Neural cell (in vitro differentiated cells): ENCODE measurements around the gene JPT2. TPM values are rescaled to one million over a fixed set of nuclear protein-coding genes. Genes with fewer than 3 reads are reported as not detected.

Experiments
- H2AFZ ChIP-seq: fragments of 200-600, 300-800 bp; sonication (generic), shearing (Covaris generic); 2 replicates; pipeline ENCODE4 v1.6.0; 2014; ENCODE audit warnings: low read depth, mild to moderate bottlenecking, antibody characterized with exemption, low read length, moderate library complexity
- H3F3A ChIP-seq: fragments of 200-600 bp; shearing (Covaris generic); 2 replicates; pipeline ENCODE4 v1.6.1; 2016; ENCODE audit warnings: mild to moderate bottlenecking, moderate library complexity, mixed read lengths, antibody characterized with exemption, low read length; ENCODE audit not compliant: insufficient read depth, poor library complexity, severe bottlenecking
- H3K27ac ChIP-seq: fragments of 200-600, 300-800 bp; sonication (generic), shearing (Covaris generic); 2 replicates; pipeline ENCODE4 v1.5.1; 2014; ENCODE audit warnings: mild to moderate bottlenecking, low read length, moderate library complexity
- H3K27me3 ChIP-seq: fragments of 300-800, 200-600 bp; sonication (generic), shearing (Covaris generic); 2 replicates; pipeline ENCODE4 v1.6.0; 2014; ENCODE audit warnings: mild to moderate bottlenecking, low read depth, low read length, moderate library complexity; ENCODE audit not compliant: insufficient read depth
- H3K36me3 ChIP-seq: fragments of 300-800, 200-600 bp; sonication (generic), shearing (Covaris generic); 2 replicates; pipeline ENCODE4 v1.5.1; 2014; ENCODE audit warnings: mild to moderate bottlenecking, antibody characterized with exemption, low read length, moderate library complexity; ENCODE audit not compliant: insufficient read depth
- H3K4me2 ChIP-seq: fragments of 300-800, 200-600 bp; sonication (generic), shearing (Covaris generic); 2 replicates; pipeline ENCODE4 v1.6.0; 2014; ENCODE audit warnings: mild to moderate bottlenecking, low read length
- H3K4me3 ChIP-seq: fragments of 300-800, 200-600 bp; sonication (generic), shearing (Covaris generic); 2 replicates; pipeline ENCODE4 v1.5.1; 2014; ENCODE audit warnings: mild to moderate bottlenecking, low read length, moderate library complexity
- H3K79me2 ChIP-seq: fragments of 200-600 bp; shearing (Covaris generic); replicated peaks from 2 replicates; pipeline ENCODE4 v1.6.0; 2014; ENCODE audit warnings: mild to moderate bottlenecking, low read length, moderate library complexity; ENCODE audit not compliant: insufficient read depth
- H3K9ac ChIP-seq: fragments of 300-800, 200-600 bp; sonication (generic), shearing (Covaris generic); 2 replicates; pipeline ENCODE4 v1.6.1; 2016; ENCODE audit warnings: mild to moderate bottlenecking, low read length, mixed read lengths
- H3K9me2 ChIP-seq: fragments of 200-600 bp; shearing (Covaris generic); 2 replicates; pipeline ENCODE4 v1.6.1; 2016; ENCODE audit warnings: mild to moderate bottlenecking, low read length, mixed read lengths; ENCODE audit not compliant: insufficient read depth
- H3K9me3 ChIP-seq: fragments of 200-600, 300-800 bp; sonication (generic), shearing (Covaris generic); 2 replicates; pipeline ENCODE4 v1.6.1; 2016; ENCODE audit warnings: mild to moderate bottlenecking, mixed run types, low read length, moderate library complexity, mixed read lengths
- H4K20me1 ChIP-seq: fragments of 200-600 bp; shearing (Covaris generic); 2 replicates; pipeline ENCODE4 v1.6.1; 2016; ENCODE audit warnings: mild to moderate bottlenecking, mixed run types; ENCODE audit not compliant: insufficient read depth
- EP300 ChIP-seq: fragments of 450-650 bp; conservative IDR thresholded peaks from 2 replicates; pipeline ENCODE4 v1.6.1; 2014; ENCODE audit warnings: antibody characterized with exemption, mild to moderate bottlenecking, moderate library complexity; ENCODE audit not compliant: poor library complexity, severe bottlenecking
- EZH2 ChIP-seq: fragments of 200-600, 300-800 bp; shearing (Covaris generic), sonication (generic); IDR thresholded peaks from 2 replicates; pipeline ENCODE4 v1.6.1; 2014; ENCODE audit warnings: antibody characterized with exemption, low read length, borderline replicate concordance, mild to moderate bottlenecking; ENCODE audit not compliant: insufficient read depth, poor library complexity, severe bottlenecking
- MXI1 ChIP-seq: fragments of 450-650 bp; conservative IDR thresholded peaks from 2 replicates; pipeline ENCODE4 v1.6.1; 2014; ENCODE audit warnings: antibody characterized with exemption, mild to moderate bottlenecking; ENCODE audit not compliant: poor library complexity, severe bottlenecking
- POLR2AphosphoS5 ChIP-seq: IDR thresholded peaks from 2 replicates; pipeline ENCODE4 v1.6.1; 2012
- RAD21 ChIP-seq: fragments of 450-650 bp; conservative IDR thresholded peaks from 2 replicates; pipeline ENCODE4 v1.6.1; 2014; ENCODE audit warnings: antibody characterized with exemption, mild to moderate bottlenecking, moderate library complexity
- SMC3 ChIP-seq: fragments of 450-650 bp; conservative IDR thresholded peaks from 2 replicates; pipeline ENCODE4 v1.6.1; 2014; ENCODE audit warnings: antibody characterized with exemption, mild to moderate bottlenecking, moderate library complexity; ENCODE audit not compliant: poor library complexity
- TAF1 ChIP-seq: IDR thresholded peaks from 2 replicates; pipeline ENCODE4 v1.6.1; 2012; ENCODE audit warnings: low read depth
- polyA plus RNA-seq: library from polyadenylated mRNA; depleted of rRNA; stranded (reverse); fragments of >200 nt; gene quantifications from 2 replicates; pipeline ENCODE4 v1.2.3, GENCODE V29; 2014
- TF ChIP-seq, protein P1 (sequence below): IDR thresholded peaks from 2 replicates; pipeline ENCODE4 v1.6.1; 2012; ENCODE audit warnings: borderline replicate concordance
- TF ChIP-seq, protein P2 (sequence below): fragments of 450-650 bp; IDR thresholded peaks from 2 replicates; pipeline ENCODE4 v1.5.1; 2014; ENCODE audit warnings: antibody characterized with exemption, mild to moderate bottlenecking, moderate library complexity; ENCODE audit not compliant: poor library complexity, severe bottlenecking

Gene JPT2
- polyA plus RNA-seq, 1 donor from 2014 or later, result 61.4 TPM

DNA sequence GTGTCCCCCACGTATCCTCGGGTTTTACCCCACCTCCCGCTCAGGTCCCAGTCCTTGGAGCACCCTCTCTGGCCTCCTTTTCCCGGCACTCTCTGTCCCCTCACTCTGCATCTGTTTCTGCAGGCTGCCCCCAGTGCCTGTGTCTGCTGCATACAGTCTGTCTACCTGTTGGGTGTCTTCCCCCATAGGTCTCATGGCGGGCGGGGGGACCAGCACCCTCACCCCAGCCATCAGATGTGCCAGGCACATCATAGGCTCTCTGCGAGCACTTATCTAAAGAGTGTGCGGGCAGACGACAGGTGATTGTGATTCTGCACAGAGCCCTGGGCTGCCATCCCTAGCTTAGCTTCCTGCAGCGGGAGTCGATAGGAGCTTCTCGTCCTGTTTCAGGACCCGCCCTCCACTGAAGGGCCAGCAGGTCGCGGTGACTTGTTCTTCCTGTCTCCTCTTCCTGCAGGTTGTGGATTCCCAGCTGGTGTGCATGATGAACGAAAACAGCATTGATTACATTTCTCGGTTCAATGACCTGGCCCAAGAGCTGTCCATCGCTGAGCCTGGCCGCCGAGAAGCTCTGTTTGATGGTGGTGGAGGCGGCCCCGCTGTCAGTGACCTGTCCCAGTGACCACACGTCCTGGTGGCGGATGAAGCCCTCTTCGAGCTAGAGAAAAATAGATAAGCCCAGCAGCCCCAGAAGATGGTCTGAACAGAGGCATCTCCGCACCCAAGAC lies 4.5 kb upstream of the JPT2 start:
- H3K27ac ChIP-seq, result no peak overlapping the region
- H3K9me2 ChIP-seq, result no peaks in the 10 kb centered on the region
- peaks cover 1% of the 10 kb centered on the region for H3K79me2 ChIP-seq
- no peak overlapping the region for H3K9ac ChIP-seq
- H3K27me3 ChIP-seq, result no peaks in the 10 kb centered on the region
- no peaks in the 10 kb centered on the region for H3K36me3 ChIP-seq
- no peaks in the 10 kb centered on the region for H4K20me1 ChIP-seq
- TF ChIP-seq EZH2 (no peak), SMC3 (no peak), MXI1 (no peak), EP300 (no peak), POLR2AphosphoS5 (no peak), RAD21 (no peak), TAF1 (no peak)
- TF ChIP-seq, protein P1, sequence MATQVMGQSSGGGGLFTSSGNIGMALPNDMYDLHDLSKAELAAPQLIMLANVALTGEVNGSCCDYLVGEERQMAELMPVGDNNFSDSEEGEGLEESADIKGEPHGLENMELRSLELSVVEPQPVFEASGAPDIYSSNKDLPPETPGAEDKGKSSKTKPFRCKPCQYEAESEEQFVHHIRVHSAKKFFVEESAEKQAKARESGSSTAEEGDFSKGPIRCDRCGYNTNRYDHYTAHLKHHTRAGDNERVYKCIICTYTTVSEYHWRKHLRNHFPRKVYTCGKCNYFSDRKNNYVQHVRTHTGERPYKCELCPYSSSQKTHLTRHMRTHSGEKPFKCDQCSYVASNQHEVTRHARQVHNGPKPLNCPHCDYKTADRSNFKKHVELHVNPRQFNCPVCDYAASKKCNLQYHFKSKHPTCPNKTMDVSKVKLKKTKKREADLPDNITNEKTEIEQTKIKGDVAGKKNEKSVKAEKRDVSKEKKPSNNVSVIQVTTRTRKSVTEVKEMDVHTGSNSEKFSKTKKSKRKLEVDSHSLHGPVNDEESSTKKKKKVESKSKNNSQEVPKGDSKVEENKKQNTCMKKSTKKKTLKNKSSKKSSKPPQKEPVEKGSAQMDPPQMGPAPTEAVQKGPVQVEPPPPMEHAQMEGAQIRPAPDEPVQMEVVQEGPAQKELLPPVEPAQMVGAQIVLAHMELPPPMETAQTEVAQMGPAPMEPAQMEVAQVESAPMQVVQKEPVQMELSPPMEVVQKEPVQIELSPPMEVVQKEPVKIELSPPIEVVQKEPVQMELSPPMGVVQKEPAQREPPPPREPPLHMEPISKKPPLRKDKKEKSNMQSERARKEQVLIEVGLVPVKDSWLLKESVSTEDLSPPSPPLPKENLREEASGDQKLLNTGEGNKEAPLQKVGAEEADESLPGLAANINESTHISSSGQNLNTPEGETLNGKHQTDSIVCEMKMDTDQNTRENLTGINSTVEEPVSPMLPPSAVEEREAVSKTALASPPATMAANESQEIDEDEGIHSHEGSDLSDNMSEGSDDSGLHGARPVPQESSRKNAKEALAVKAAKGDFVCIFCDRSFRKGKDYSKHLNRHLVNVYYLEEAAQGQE, result no peak
- TF ChIP-seq, protein P2, sequence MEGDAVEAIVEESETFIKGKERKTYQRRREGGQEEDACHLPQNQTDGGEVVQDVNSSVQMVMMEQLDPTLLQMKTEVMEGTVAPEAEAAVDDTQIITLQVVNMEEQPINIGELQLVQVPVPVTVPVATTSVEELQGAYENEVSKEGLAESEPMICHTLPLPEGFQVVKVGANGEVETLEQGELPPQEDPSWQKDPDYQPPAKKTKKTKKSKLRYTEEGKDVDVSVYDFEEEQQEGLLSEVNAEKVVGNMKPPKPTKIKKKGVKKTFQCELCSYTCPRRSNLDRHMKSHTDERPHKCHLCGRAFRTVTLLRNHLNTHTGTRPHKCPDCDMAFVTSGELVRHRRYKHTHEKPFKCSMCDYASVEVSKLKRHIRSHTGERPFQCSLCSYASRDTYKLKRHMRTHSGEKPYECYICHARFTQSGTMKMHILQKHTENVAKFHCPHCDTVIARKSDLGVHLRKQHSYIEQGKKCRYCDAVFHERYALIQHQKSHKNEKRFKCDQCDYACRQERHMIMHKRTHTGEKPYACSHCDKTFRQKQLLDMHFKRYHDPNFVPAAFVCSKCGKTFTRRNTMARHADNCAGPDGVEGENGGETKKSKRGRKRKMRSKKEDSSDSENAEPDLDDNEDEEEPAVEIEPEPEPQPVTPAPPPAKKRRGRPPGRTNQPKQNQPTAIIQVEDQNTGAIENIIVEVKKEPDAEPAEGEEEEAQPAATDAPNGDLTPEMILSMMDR, result no peak
- H3K9me3 ChIP-seq, result no peaks in the 10 kb centered on the region
- no peak overlapping the region for H3K4me2 ChIP-seq
- H2AFZ ChIP-seq, result no peak overlapping the region
- no peak overlapping the region for H3K4me3 ChIP-seq
- no peaks in the 10 kb centered on the region for H3F3A ChIP-seq

DNA sequence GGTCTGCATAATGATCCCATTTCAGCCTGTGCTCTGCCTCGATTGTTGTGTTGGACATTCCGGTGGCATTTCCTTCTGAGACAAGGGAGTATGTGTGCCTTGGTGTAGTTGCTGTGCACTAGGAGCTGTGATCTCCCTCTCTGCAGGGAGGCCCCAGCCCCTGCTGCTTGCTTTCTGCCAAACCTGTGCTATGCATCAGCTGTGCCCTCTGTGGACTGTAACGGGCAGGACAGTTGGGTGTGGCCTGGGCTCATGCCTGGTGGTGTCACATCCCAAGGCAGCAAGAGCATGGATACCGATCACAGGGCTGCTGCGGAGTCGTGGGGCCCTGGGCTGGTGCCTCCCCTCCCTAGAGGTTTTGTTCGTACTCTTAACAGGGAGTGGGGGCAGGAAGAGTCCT lies 3.8 kb upstream of the JPT2 start:
- no peaks in the 10 kb centered on the region for H3K36me3 ChIP-seq
- H4K20me1 ChIP-seq, result no peaks in the 10 kb centered on the region
- no peaks in the 10 kb centered on the region for H3K27me3 ChIP-seq
- TF ChIP-seq, protein P2, result no peak
- TF ChIP-seq EZH2 (no peak), SMC3 (no peak), EP300 (no peak), RAD21 (no peak)
- TF ChIP-seq, protein P1, result no peak
- no peaks in the 10 kb centered on the region for H3K9me3 ChIP-seq
- H3K9ac ChIP-seq, result no peak overlapping the region
- H3K79me2 ChIP-seq, result peaks cover 9% of the 10 kb centered on the region
- H3K4me2 ChIP-seq, result no peak overlapping the region
- H3K4me3 ChIP-seq, result no peak overlapping the region
- H3K27ac ChIP-seq, result no peak overlapping the region
- no peak overlapping the region for H2AFZ ChIP-seq
- H3K9me2 ChIP-seq, result no peaks in the 10 kb centered on the region
- no peaks in the 10 kb centered on the region for H3F3A ChIP-seq
